Karpas-422 (cell line): Measurements from ENCODE around the gene WDR81. TPM values are rescaled to one million over a fixed set of nuclear protein-coding genes. Genes with fewer than 3 reads are reported as not detected.

Experiments
- DNase-seq: peaks from one replicate; pipeline ENCODE4 v3.0.0-alpha.2; 2015
- H2AFZ ChIP-seq: fragments of 200-600 bp; sonication (generic); 2 replicates; pipeline ENCODE4 v1.6.1; 2014; ENCODE audit warnings: antibody characterized with exemption, low read length, mixed read lengths
- H3K27ac ChIP-seq: fragments of 200-600 bp; sonication (generic); 2 replicates; pipeline ENCODE4 v1.5.1; 2014; ENCODE audit warnings: mild to moderate bottlenecking, low read length, moderate library complexity
- H3K27me3 ChIP-seq: fragments of 200-600 bp; sonication (generic); 2 replicates; pipeline ENCODE4 v1.6.1; 2014; ENCODE audit warnings: low read length, mixed read lengths
- H3K36me3 ChIP-seq: fragments of 200-600 bp; sonication (generic); 2 replicates; pipeline ENCODE4 v1.6.1; 2014; ENCODE audit warnings: low read length, mixed read lengths; ENCODE audit not compliant: insufficient read depth
- H3K4me1 ChIP-seq: fragments of 200-600 bp; sonication (generic); 2 replicates; pipeline ENCODE4 v1.6.1; 2014; ENCODE audit warnings: mild to moderate bottlenecking, low read length, mixed read lengths
- H3K4me2 ChIP-seq: fragments of 200-600 bp; sonication (generic); 2 replicates; pipeline ENCODE4 v1.6.1; 2014; ENCODE audit warnings: low read length, low read depth, mild to moderate bottlenecking; ENCODE audit not compliant: poor library complexity, severe bottlenecking
- H3K4me3 ChIP-seq: fragments of 200-600 bp; sonication (generic); 2 replicates; pipeline ENCODE4 v1.5.1; 2014; ENCODE audit warnings: mild to moderate bottlenecking, antibody characterized with exemption, low read length, mixed read lengths
- H3K79me2 ChIP-seq: fragments of 200-600 bp; sonication (generic); 2 replicates; pipeline ENCODE4 v1.6.1; 2014; ENCODE audit warnings: mild to moderate bottlenecking, low read length, mixed read lengths
- H3K9ac ChIP-seq: fragments of 200-600 bp; sonication (generic); 2 replicates; pipeline ENCODE4 v1.6.0; 2014; ENCODE audit warnings: low read length
- H3K9me2 ChIP-seq: fragments of 200-600 bp; sonication (generic), shearing (Covaris generic); replicated peaks from 2 replicates; pipeline ENCODE4 v1.6.0; 2014; ENCODE audit warnings: mild to moderate bottlenecking, low read length, moderate library complexity; ENCODE audit not compliant: insufficient read depth
- H3K9me3 ChIP-seq: fragments of 300-700, 200-600 bp; sonication (generic); 2 replicates; pipeline ENCODE4 v1.6.1; 2014; ENCODE audit warnings: low read length, mixed read lengths
- H4K20me1 ChIP-seq: fragments of 200-600 bp; sonication (generic); 2 replicates; pipeline ENCODE4 v1.6.1; 2014; ENCODE audit warnings: mild to moderate bottlenecking, antibody characterized with exemption, low read length, low read depth; ENCODE audit not compliant: insufficient read depth
- total RNA-seq: library from RNA; depleted of rRNA; stranded (reverse); fragments of >200 nt; shearing (Covaris generic); gene quantifications from 2 replicates; pipeline ENCODE4 v1.2.3, GENCODE V29; 2014; ENCODE audit warnings: low replicate concordance; rRNA removed

The WDR81 gene
- total RNA-seq, 1 experiment from 2014 or later = 11.7 TPM

GRCh38 chr17:1782171-1782567 is 57.7 kb downstream of the WDR81 start:
- H3K36me3 ChIP-seq = peaks cover 24% of the 10 kb centered on the region; the same call in 1 of the 2 replicates

GRCh38 chr17:1783271-1783670 is 58.8 kb downstream of the WDR81 start:
- peaks cover 24% of the 10 kb centered on the region; the same call in 1 of the 2 replicates for H3K36me3 ChIP-seq
- no peak overlapping the region for H3K27ac ChIP-seq
- H3K4me1 ChIP-seq = no peaks in the 10 kb centered on the region
- DNase-seq = no peak
- H3K79me2 ChIP-seq = no peaks in the 10 kb centered on the region
- no peak overlapping the region for H3K4me3 ChIP-seq
- H3K27me3 ChIP-seq = no peaks in the 10 kb centered on the region
- H3K4me2 ChIP-seq = no peak overlapping the region
- H3K9ac ChIP-seq = no peak overlapping the region
- no peak overlapping the region for H2AFZ ChIP-seq
- H3K9me3 ChIP-seq = no peaks in the 10 kb centered on the region
- H4K20me1 ChIP-seq = no peaks in the 10 kb centered on the region
- H3K9me2 ChIP-seq = no peaks in the 10 kb centered on the region

More at GRCh38 chr17:1782171-1782567, 57.7 kb downstream of the WDR81 start:
- Histone ChIP-seq H3K9me3 (no peaks in the 10 kb centered on the region), H3K27me3 (no peaks in the 10 kb centered on the region), H3K9me2 (no peaks in the 10 kb centered on the region), H3K4me3 (no peak overlapping the region), H4K20me1 (no peaks in the 10 kb centered on the region), H3K4me2 (no peak overlapping the region), H3K27ac (no peak overlapping the region), H3K9ac (no peak overlapping the region), H2AFZ (no peak overlapping the region), H3K79me2 (no peaks in the 10 kb centered on the region), H3K4me1 (no peaks in the 10 kb centered on the region)
- DNase-seq = no peak

DNA sequence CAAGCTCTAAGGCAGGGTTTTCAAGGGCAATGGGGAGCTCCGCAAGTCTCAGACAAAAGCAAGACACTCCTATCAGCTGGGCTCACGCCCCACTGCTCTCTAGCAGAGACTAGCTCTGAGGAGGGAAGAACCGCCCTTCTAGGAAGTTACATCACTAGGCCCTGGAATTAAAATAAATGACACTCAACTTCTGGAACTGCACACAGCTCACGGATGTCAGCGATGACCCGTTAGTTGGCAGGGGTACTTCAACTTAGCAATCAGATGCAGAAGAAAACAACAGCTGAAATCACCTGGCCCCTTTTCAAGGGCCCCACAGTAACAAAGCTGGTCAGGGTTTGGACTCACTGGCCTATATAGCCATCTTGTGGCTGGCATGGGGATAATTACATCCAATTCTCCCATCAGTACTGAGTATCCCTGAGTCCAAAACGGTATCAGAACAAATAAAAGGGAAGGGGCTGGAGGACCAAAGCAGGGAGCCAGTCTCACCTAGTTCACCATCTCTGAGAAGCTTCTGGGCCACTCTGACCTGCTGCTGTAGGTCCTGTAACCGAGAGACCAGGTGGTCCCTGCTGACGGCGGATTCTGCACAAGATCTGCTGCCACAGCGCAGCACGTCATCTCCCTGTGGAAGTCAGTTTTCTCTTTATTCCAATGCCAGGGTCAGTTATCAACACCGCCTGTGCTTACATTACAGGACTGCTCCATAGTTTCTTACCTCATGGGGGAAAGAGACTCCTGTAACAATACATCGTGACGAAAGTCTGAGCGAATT is 59.5 kb downstream of the WDR81 start:
- Histone ChIP-seq H4K20me1 (no peaks in the 10 kb centered on the region), H3K9me3 (no peaks in the 10 kb centered on the region), H3K79me2 (no peaks in the 10 kb centered on the region), H3K27ac (no peak overlapping the region), H2AFZ (no peak overlapping the region), H3K4me3 (no peak overlapping the region), H3K9me2 (no peaks in the 10 kb centered on the region), H3K27me3 (no peaks in the 10 kb centered on the region), H3K4me1 (no peaks in the 10 kb centered on the region), H3K9ac (no peak overlapping the region), H3K4me2 (no peak overlapping the region), H3K36me3 (peaks cover 24% of the 10 kb centered on the region; the same call in 1 of the 2 replicates)
- peak; percentile 57 for DNase-seq

DNA sequence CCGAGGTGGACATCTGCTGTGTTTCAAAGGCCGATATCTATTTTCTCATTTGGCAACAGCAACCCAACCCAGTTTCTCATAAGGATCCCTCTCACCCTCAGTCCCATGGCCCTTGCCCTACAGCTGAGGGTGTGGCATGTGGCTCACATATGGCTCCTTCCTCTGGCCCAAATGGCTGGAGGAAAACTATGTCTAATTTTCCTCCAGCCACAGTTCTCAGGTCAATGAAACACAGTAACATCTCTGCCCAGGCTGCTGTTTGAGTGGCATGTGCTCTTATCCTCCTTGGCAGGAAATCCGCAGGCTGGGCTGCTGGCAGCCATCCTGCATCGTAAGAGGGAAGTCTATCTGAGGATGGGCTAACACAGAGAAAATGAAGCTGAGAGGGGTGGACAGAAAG is 61.4 kb downstream of the WDR81 start:
- Histone ChIP-seq H3K4me2 (no peak overlapping the region), H4K20me1 (no peaks in the 10 kb centered on the region), H3K4me3 (no peak overlapping the region), H3K79me2 (peaks cover 4% of the 10 kb centered on the region; the same call in 1 of the 2 replicates), H2AFZ (no peak overlapping the region), H3K9me3 (no peaks in the 10 kb centered on the region), H3K9ac (no peak overlapping the region), H3K36me3 (peaks cover 24% of the 10 kb centered on the region; the same call in 1 of the 2 replicates), H3K27ac (no peak overlapping the region), H3K27me3 (no peaks in the 10 kb centered on the region), H3K9me2 (no peaks in the 10 kb centered on the region), H3K4me1 (peaks cover 3% of the 10 kb centered on the region; the same call in 1 of the 2 replicates)
- no peak for DNase-seq

GRCh38 chr17:1786708-1787107 is 62.2 kb downstream of the WDR81 start:
- no peak for DNase-seq
- no peaks in the 10 kb centered on the region for H4K20me1 ChIP-seq
- H2AFZ ChIP-seq = no peak overlapping the region
- no peaks in the 10 kb centered on the region for H3K9me3 ChIP-seq
- H3K9me2 ChIP-seq = no peaks in the 10 kb centered on the region
- peaks cover 10% of the 10 kb centered on the region for H3K79me2 ChIP-seq
- no peaks in the 10 kb centered on the region for H3K27me3 ChIP-seq
- no peak overlapping the region for H3K27ac ChIP-seq
- peaks cover 10% of the 10 kb centered on the region for H3K4me1 ChIP-seq
- no peak overlapping the region for H3K4me2 ChIP-seq
- peaks cover 17% of the 10 kb centered on the region; the same call in 1 of the 2 replicates for H3K36me3 ChIP-seq
- H3K9ac ChIP-seq = no peak overlapping the region
- no peak overlapping the region for H3K4me3 ChIP-seq

DNA sequence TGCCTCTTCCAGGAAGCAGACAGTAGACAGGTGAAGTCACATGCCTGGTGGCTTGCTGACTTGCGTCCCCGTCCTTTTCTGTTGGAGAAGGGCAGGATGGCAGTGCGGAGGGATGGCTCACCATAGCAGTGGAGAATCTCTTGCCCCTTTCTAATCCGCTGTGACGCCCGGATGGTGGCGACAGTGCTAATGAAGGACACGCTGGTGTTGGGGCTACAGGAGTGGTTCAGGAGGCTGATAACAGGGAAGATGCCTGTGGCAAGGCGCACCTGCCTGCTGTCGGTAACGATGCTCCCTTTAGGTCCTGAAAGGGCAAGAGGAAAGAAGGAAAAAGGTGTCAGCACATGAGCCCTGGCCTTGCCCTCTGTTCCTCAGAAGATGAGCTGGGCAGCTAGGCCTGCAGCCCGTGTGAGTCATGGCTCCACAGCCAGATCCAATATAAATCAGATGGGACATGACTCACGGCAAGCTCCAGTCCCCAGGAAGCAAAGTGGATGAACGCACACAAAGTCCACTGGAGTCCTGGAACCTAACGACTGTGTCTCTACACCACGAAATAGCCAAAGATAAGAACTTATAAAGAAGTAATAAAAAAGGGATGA is 62.9 kb downstream of the WDR81 start:
- Histone ChIP-seq H3K4me1 (peaks cover 11% of the 10 kb centered on the region), H4K20me1 (no peaks in the 10 kb centered on the region), H3K27ac (no peak overlapping the region), H3K9me2 (no peaks in the 10 kb centered on the region), H3K27me3 (no peaks in the 10 kb centered on the region), H3K9me3 (no peaks in the 10 kb centered on the region), H3K36me3 (peaks cover 11% of the 10 kb centered on the region; the same call in 1 of the 2 replicates), H3K4me3 (no peak overlapping the region), H3K4me2 (no peak overlapping the region), H3K9ac (no peak overlapping the region), H3K79me2 (peaks cover 12% of the 10 kb centered on the region), H2AFZ (no peak overlapping the region)
- DNase-seq = no peak

Other genes with a start within 250 kb of the WDR81 start
- 14.7 and 20.5 TPM in 2 replicates for gene MYO1C, start 232.0 kb upstream of the WDR81 start, total RNA-seq
- gene INPP5K, start 208.1 kb upstream of the WDR81 start, total RNA-seq = 61.7 and 102 TPM in 2 replicates
- gene PITPNA, start 161.9 kb upstream of the WDR81 start, total RNA-seq = 26.2 and 28.9 TPM in 2 replicates
- 10.0 and 10.8 TPM in 2 replicates for gene SLC43A2, start 95.9 kb upstream of the WDR81 start, total RNA-seq
- 0.18 TPM in 1 of 2 replicates, not detected in the other for gene SCARF1, start 79.0 kb upstream of the WDR81 start, total RNA-seq
- 1.7 TPM in 1 of 2 replicates, not detected in the other for gene RILP, start 74.8 kb upstream of the WDR81 start, total RNA-seq
- gene PRPF8, start 39.8 kb upstream of the WDR81 start, total RNA-seq = 105 and 130 TPM in 2 replicates
- not detected in 2 replicates for gene TLCD2, start 14.3 kb upstream of the WDR81 start, total RNA-seq
- 0.19 and 0.32 TPM in 2 replicates for gene SERPINF2, start 18.2 kb downstream of the WDR81 start, total RNA-seq
- 45.5 and 62.2 TPM in 2 replicates for gene SERPINF1, start 37.4 kb downstream of the WDR81 start, total RNA-seq
- 13.9 and 23.2 TPM in 2 replicates for gene SMYD4, start 105.2 kb downstream of the WDR81 start, total RNA-seq
- 40.4 and 63.9 TPM in 2 replicates for gene RPA1, start 105.3 kb downstream of the WDR81 start, total RNA-seq